H9 (cell line): ENCODE data around the gene RAB1A. TPM values are rescaled to one million over a fixed set of nuclear protein-coding genes. Genes with fewer than 3 reads are reported as not detected.

Source experiments
- DNase-seq: peaks from one replicate; pipeline ENCODE4 v3.0.0-alpha.2; 2017
- H2AFZ ChIP-seq: one replicate; pipeline ENCODE4 v1.6.1; 2013; ENCODE audit warnings: mild to moderate bottlenecking, low read length, control low read depth, moderate library complexity
- H2AK5ac ChIP-seq: 2 replicates; pipeline ENCODE4 v1.6.1; 2013; ENCODE audit warnings: low read length, control low read depth, mixed read lengths; ENCODE audit not compliant: insufficient read length
- H2BK120ac ChIP-seq: one replicate; pipeline ENCODE4 v1.6.1; 2013; ENCODE audit warnings: low read depth, mild to moderate bottlenecking, low read length, control low read depth, inconsistent platforms; ENCODE audit not compliant: poor library complexity, severe bottlenecking
- H2BK12ac ChIP-seq: 2 replicates; pipeline ENCODE4 v1.6.1; 2013; ENCODE audit warnings: low read length, control low read depth, mixed read lengths, low read depth; ENCODE audit not compliant: insufficient read length
- H2BK15ac ChIP-seq: 2 replicates; pipeline ENCODE4 v1.6.1; 2013; ENCODE audit warnings: low read depth, low read length, control low read depth
- H2BK20ac ChIP-seq: one replicate; pipeline ENCODE4 v1.6.1; 2013; ENCODE audit warnings: low read depth, mild to moderate bottlenecking, low read length, control low read depth, inconsistent platforms; ENCODE audit not compliant: poor library complexity, severe bottlenecking
- H2BK5ac ChIP-seq: 2 replicates; pipeline ENCODE4 v1.6.1; 2013; ENCODE audit warnings: low read length, control low read depth, mixed read lengths; ENCODE audit not compliant: insufficient read length
- H3K14ac ChIP-seq: 2 replicates; pipeline ENCODE4 v1.6.1; 2013; ENCODE audit warnings: low read length, control low read depth; ENCODE audit not compliant: insufficient read depth
- H3K18ac ChIP-seq: 2 replicates; pipeline ENCODE4 v1.6.1; 2013; ENCODE audit warnings: low read depth, mild to moderate bottlenecking, mixed read lengths, low read length, control low read depth; ENCODE audit not compliant: insufficient read length
- H3K23ac ChIP-seq: 2 replicates; pipeline ENCODE4 v1.6.1; 2013; ENCODE audit warnings: low read length, control low read depth, mixed read lengths, low read depth; ENCODE audit not compliant: insufficient read length
- H3K23me2 ChIP-seq: 2 replicates; pipeline ENCODE4 v1.6.1; 2013; ENCODE audit warnings: low read depth, mild to moderate bottlenecking, mixed read lengths, low read length, control low read depth; ENCODE audit not compliant: insufficient read length, poor library complexity, severe bottlenecking
- H3K27ac ChIP-seq: 2 replicates; pipeline ENCODE4 v1.5.1; 2013; ENCODE audit warnings: low read length, control low read depth, mixed read lengths, low read depth; ENCODE audit not compliant: insufficient read length
- H3K27me3 ChIP-seq: 2 replicates; pipeline ENCODE4 v1.6.1; 2013; ENCODE audit warnings: low read length, control low read depth, inconsistent platforms; ENCODE audit not compliant: insufficient read depth
- H3K4ac ChIP-seq: 2 replicates; pipeline ENCODE4 v1.6.1; 2013; ENCODE audit warnings: low read depth, mild to moderate bottlenecking, control low read depth, inconsistent platforms, low read length, moderate library complexity
- H3K4me1 ChIP-seq: 2 replicates; pipeline ENCODE4 v1.6.1; 2013; ENCODE audit warnings: low read length, control low read depth, inconsistent platforms; ENCODE audit not compliant: insufficient read depth
- H3K4me2 ChIP-seq: 2 replicates; pipeline ENCODE4 v1.6.1; 2013; ENCODE audit warnings: low read length, control low read depth, mixed read lengths; ENCODE audit not compliant: insufficient read length, insufficient read depth
- H3K56ac ChIP-seq: 2 replicates; pipeline ENCODE4 v1.6.1; 2013; ENCODE audit warnings: low read depth, mild to moderate bottlenecking, mixed read lengths, low read length, control low read depth; ENCODE audit not compliant: insufficient read length
- H3K79me1 ChIP-seq: 2 replicates; pipeline ENCODE4 v1.6.1; 2013; ENCODE audit warnings: low read depth, mild to moderate bottlenecking, moderate library complexity, low read length, control low read depth, inconsistent platforms; ENCODE audit not compliant: insufficient read depth, poor library complexity, severe bottlenecking
- H3K79me2 ChIP-seq: 2 replicates; pipeline ENCODE4 v1.6.1; 2013; ENCODE audit warnings: low read length, control low read depth, inconsistent platforms; ENCODE audit not compliant: insufficient read depth
- H3K9ac ChIP-seq: 2 replicates; pipeline ENCODE4 v1.6.1; 2013; ENCODE audit warnings: low read length, control low read depth, mixed read lengths; ENCODE audit not compliant: insufficient read length; ENCODE audit errors: extremely low read depth
- H3K9me3 ChIP-seq: one replicate; pipeline ENCODE4 v1.6.1; 2013; ENCODE audit warnings: low read depth, low read length, inconsistent platforms; ENCODE audit not compliant: control insufficient read depth
- H3T11ph ChIP-seq: one replicate; pipeline ENCODE4 v1.6.1; 2013; ENCODE audit warnings: mild to moderate bottlenecking, low read length, control low read depth, inconsistent platforms
- H4K20me1 ChIP-seq: one replicate; pipeline ENCODE4 v1.6.1; 2013; ENCODE audit not compliant: control insufficient read depth, insufficient read length, insufficient read depth
- H4K5ac ChIP-seq: 2 replicates; pipeline ENCODE4 v1.6.1; 2013; ENCODE audit warnings: low read depth, mild to moderate bottlenecking, mixed read lengths, low read length, control low read depth; ENCODE audit not compliant: insufficient read length
- H4K8ac ChIP-seq: replicated peaks from 2 replicates; pipeline ENCODE4 v1.6.1; 2013; ENCODE audit warnings: low read length, control low read depth, mixed read lengths, low read depth; ENCODE audit not compliant: insufficient read length
- H4K91ac ChIP-seq: 2 replicates; pipeline ENCODE4 v1.6.1; 2013; ENCODE audit warnings: low read depth, mild to moderate bottlenecking, moderate library complexity, mixed read lengths, low read length, control low read depth; ENCODE audit not compliant: insufficient read length
- H3K27ac Mint-ChIP-seq, 3 experiments: 2 replicates in 2 of 3; 3 replicates in 1 of 3; pipeline ENCODE4 v1.8.0; 2020 to 2021; ENCODE audit warnings: mixed read lengths in 3 of 3, mild to moderate bottlenecking in 1 of 3, moderate library complexity in 1 of 3
- H3K27me3 Mint-ChIP-seq: 2 replicates; pipeline ENCODE4 v1.8.0; 2021; ENCODE audit warnings: low read depth, mild to moderate bottlenecking, moderate library complexity, mixed read lengths
- H3K36me3 Mint-ChIP-seq, 3 experiments: 2 replicates in 2 of 3; 3 replicates in 1 of 3; pipeline ENCODE4 v1.8.0; 2020 to 2021; ENCODE audit warnings: low read depth in 3 of 3, mixed read lengths in 3 of 3; ENCODE audit not compliant: insufficient read depth in 1 of 3
- H3K4me1 Mint-ChIP-seq, 2 experiments: 2 replicates each; pipeline ENCODE4 v1.8.0; 2020; ENCODE audit warnings: mixed read lengths in 2 of 2
- H3K4me3 Mint-ChIP-seq, 2 experiments: 2 replicates in 1 of 2; 3 replicates in 1 of 2; pipeline ENCODE4 v1.8.0; 2020 to 2021; ENCODE audit warnings: mild to moderate bottlenecking in 2 of 2, mixed read lengths in 2 of 2, moderate library complexity in 1 of 2
- H3K9me3 Mint-ChIP-seq, 2 experiments: 2 replicates in 1 of 2; 3 replicates in 1 of 2; pipeline ENCODE4 v1.8.0; 2020; ENCODE audit warnings: mild to moderate bottlenecking in 2 of 2, mixed read lengths in 2 of 2, moderate library complexity in 1 of 2
- WGBS: extraction: QIAGEN DNeasy Blood & Tissue Kit; methylation state at CpG from one replicate; pipeline ENCODE4 v1.1.7; 2013; ENCODE audit warnings: missing lambda C conversion rate, low lambda C conversion rate, mixed read lengths; ENCODE audit not compliant: insufficient read length; ENCODE audit errors: extremely low coverage; 5-methylcytosine and 5-hydroxymethylcytosine counted together
- total RNA-seq: library from RNA; stranded (reverse); gene quantifications from 2 replicates; pipeline ENCODE4 v1.2.1, GENCODE V29; 2021
- TF ChIP-seq, protein P1 (sequence below): fragments of 200-600 bp; sonication (generic); conservative IDR thresholded peaks from 3 replicates; pipeline ENCODE4 v1.8.0; 2021; ENCODE audit warnings: antibody characterized with exemption, mild to moderate bottlenecking

The RAB1A gene
- total RNA-seq, 1 experiment from 2014 or later = 112 TPM

DNA sequence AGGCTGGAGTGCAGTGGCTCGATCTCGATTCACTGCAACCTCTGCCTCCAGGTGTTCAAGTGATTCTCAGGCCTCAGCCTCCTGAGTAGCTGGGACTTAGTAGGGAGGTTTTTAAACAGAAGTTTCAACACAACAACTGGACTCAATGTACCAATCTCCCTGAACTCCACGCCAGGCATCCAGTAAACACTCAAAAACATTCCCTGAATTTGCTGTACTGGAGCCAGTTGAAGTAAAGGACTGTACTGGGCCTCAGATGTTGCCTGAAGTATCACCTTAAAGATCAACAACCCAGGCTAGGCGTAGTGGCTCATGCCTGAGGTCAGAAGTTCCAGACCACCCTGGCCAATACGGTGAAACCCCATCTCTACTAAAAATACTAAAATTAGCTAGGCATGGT, 22.4 kb downstream of the RAB1A start:
- no peaks in the 10 kb centered on the region for H4K20me1 ChIP-seq
- DNase-seq = no peak
- no CpG with 5 or more reads among the region's 5 CpGs for WGBS

More for the DNA sequence above, 22.4 kb downstream of the RAB1A start:
- Histone ChIP-seq H3K27me3 (no peaks in the 10 kb centered on the region), H3K79me2 (peaks cover 11% of the 10 kb centered on the region; the same call in 1 of the 2 replicates), H2BK15ac (no peak overlapping the region), H2BK120ac (no peak overlapping the region), H3K56ac (no peak overlapping the region), H2AFZ (no peak overlapping the region), H3K79me1 (peaks cover 14% of the 10 kb centered on the region), H2AK5ac (no peak overlapping the region), H3K9ac (no peak overlapping the region), H2BK20ac (no peak overlapping the region), H3K27ac (no peak overlapping the region), H3K18ac (no peak overlapping the region), H3T11ph (no peak overlapping the region), H3K4me2 (no peak overlapping the region), H3K4me1 (no peaks in the 10 kb centered on the region), H3K23ac (no peak overlapping the region), H3K9me3 (no peaks in the 10 kb centered on the region), H4K91ac (no peak overlapping the region), H4K5ac (no peak overlapping the region), H3K23me2 (no peaks in the 10 kb centered on the region), H2BK5ac (no peak overlapping the region), H4K8ac (no peak overlapping the region), H3K14ac (no peak overlapping the region), H3K4ac (no peak overlapping the region), H2BK12ac (no peak overlapping the region)
- 0 out of 7 replicates have a peak overlapping the region, but pooled peaks of 1 of the 3 experiments have one; percentile 5 for H3K27ac Mint-ChIP-seq
- no peaks in the 10 kb centered on the region for H3K9me3 Mint-ChIP-seq
- H3K27me3 Mint-ChIP-seq = no peaks in the 10 kb centered on the region
- H3K4me3 Mint-ChIP-seq = no peak overlapping the region
- no peaks in the 10 kb centered on the region for H3K4me1 Mint-ChIP-seq
- H3K36me3 Mint-ChIP-seq = peaks cover 1 to 21% (median 15%) of the 10 kb centered on the region in 3 experiments; a peak in 6 of 7 replicates
- TF ChIP-seq, protein P1, sequence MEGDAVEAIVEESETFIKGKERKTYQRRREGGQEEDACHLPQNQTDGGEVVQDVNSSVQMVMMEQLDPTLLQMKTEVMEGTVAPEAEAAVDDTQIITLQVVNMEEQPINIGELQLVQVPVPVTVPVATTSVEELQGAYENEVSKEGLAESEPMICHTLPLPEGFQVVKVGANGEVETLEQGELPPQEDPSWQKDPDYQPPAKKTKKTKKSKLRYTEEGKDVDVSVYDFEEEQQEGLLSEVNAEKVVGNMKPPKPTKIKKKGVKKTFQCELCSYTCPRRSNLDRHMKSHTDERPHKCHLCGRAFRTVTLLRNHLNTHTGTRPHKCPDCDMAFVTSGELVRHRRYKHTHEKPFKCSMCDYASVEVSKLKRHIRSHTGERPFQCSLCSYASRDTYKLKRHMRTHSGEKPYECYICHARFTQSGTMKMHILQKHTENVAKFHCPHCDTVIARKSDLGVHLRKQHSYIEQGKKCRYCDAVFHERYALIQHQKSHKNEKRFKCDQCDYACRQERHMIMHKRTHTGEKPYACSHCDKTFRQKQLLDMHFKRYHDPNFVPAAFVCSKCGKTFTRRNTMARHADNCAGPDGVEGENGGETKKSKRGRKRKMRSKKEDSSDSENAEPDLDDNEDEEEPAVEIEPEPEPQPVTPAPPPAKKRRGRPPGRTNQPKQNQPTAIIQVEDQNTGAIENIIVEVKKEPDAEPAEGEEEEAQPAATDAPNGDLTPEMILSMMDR = no peak
